GM12892 (cell line): ENCODE data around the gene SEPTIN8.

ENCODE experiments used
- POLR2A ChIP-seq: IDR thresholded peaks from 2 replicates; pipeline ENCODE4 v1.6.1; 2011; ENCODE audit warnings: low read depth, low read length, control low read depth
- POLR2AphosphoS5 ChIP-seq: IDR thresholded peaks from 2 replicates; pipeline ENCODE4 v1.6.1; 2011; ENCODE audit warnings: low read depth, low read length, control low read depth
- TAF1 ChIP-seq: IDR thresholded peaks from 2 replicates; pipeline ENCODE4 v1.6.1; 2011; ENCODE audit warnings: low read depth, mild to moderate bottlenecking, control low read depth, low read length, borderline replicate concordance

- TF ChIP-seq POLR2AphosphoS5 (no peak), POLR2A (no peak), TAF1 (no peak)
Measured at GRCh38 chr5:132751444-132751843, 25.6 kb downstream of the SEPTIN8 start.
